Epidermal melanocyte (primary cell): ENCODE measurements around the gene DERA.

Experiments
- DNase-seq: peaks from one replicate; pipeline ENCODE4 v3.0.0; 2011; ENCODE audit warnings: low spot score; ENCODE audit not compliant: insufficient read length

Gene DERA

DNA sequence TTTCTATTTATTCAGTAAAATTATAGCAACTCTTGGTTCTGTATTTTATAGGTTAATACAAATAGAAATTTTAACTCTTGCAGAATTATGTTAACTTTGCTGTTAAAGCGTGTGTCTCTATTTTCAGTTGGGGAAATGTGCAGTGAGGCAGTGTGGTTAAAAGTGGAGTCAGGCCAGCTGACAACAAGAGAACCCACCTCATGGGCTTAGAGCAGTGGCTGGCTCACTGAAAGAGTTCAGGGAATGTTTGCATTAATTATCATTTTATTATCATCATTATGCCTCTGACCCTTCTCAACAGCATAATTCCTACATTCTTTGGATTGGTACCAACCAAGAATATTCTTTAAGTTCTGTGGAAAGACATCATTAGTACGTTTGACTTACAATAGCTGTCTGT is 163.8 kb downstream of the DERA start:
- DNase-seq = no peak

DNA sequence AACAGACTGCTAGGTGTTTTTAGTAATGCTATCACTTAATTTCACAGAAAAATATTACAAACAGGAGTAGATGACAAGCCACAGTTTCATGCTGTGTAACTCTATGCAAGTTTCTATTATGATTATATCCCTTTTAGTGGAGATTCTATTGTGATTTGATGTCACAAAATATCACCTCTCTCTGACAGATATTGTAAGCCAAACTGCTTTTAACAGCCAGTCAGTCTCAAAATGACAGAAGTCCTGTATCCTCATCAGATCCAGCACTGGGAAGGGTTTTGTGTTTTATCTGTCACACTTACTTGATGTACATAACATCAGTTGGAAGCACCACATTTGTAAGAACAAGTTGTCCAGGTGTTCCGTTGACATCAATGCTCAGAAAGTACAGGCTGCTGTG is 164.8 kb downstream of the DERA start:
- DNase-seq = no peak

- no peak for DNase-seq
Measured at GRCh38 chr12:16076557-16076956, 165.4 kb downstream of the DERA start.

DNA sequence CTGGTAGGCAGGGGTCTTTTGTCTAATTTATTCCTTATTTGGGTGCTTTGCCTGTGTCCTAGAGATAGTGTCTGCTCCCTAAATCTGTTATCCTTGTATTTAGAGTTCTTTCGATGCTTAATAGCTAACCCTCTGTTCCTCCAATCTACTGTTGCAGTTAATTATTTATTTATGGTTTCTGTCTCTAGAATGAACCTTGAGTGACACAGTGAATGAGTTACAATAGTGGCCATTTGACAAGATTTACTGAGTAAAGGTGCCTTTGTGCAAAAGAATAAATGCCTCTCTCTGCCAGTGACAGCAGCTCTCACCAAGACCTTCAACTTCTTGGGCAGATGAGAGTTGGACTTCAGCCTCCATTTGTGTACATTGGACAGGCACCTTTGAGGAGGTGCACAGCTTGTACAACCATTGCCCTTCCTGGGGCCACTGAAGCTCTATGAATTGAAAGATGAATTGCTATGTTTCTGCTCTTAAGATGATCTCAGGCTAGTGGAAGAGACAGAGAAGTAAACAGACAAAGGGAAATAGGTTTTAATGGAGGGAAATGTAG is 165.9 kb downstream of the DERA start:
- no peak for DNase-seq

DNA sequence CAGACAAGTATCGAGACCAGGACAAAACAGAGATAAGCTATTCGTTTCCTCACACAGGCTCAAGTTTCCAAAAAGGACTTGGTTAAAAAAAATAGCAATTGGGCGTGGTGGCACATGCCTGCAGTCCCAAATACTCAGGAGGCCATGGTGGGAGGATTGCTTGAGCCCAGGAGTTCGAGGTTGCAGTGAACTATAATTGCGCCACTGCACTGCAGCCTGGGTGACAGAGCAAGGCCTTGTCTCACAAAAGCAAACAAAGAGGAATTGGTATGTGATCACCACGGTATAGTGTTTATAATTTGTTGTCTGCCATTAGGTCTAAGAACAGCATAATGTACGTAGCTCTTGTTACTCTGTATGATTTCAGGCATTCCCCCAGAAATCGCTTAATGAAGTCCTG is 175.3 kb downstream of the DERA start:
- no peak for DNase-seq

- DNase-seq = no peak
Measured at GRCh38 chr12:16086942-16087341, 175.8 kb downstream of the DERA start.
